ENCODE data around the gene PUS7L.

DNA sequence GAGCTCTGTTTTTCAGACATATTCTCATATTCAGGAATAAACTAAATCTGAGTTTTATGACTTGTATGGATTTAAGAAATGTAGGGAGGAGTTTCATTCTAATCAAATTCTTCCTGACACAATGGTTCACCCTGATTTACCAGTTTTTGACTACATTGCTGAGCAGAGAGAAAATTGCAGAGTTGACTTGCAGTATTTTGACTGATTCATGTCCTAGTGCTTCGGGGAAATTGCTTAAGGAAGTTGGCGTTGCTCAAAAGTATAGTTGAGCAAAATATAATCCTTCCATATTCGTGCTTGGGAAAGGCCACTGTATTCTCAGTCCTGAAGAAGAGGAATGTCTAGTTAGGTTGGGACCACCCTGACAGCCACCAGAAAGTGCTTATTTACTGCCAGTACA, 48.8 kb upstream of the PUS7L start:
- TF ChIP-seq, protein P1, sequence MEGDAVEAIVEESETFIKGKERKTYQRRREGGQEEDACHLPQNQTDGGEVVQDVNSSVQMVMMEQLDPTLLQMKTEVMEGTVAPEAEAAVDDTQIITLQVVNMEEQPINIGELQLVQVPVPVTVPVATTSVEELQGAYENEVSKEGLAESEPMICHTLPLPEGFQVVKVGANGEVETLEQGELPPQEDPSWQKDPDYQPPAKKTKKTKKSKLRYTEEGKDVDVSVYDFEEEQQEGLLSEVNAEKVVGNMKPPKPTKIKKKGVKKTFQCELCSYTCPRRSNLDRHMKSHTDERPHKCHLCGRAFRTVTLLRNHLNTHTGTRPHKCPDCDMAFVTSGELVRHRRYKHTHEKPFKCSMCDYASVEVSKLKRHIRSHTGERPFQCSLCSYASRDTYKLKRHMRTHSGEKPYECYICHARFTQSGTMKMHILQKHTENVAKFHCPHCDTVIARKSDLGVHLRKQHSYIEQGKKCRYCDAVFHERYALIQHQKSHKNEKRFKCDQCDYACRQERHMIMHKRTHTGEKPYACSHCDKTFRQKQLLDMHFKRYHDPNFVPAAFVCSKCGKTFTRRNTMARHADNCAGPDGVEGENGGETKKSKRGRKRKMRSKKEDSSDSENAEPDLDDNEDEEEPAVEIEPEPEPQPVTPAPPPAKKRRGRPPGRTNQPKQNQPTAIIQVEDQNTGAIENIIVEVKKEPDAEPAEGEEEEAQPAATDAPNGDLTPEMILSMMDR (IDR thresholded peaks at IDR 0.05; ENCODE audit: low read length): no peak
- TF ChIP-seq EZH2 (optimal IDR thresholded peaks at IDR 0.05; ENCODE audit: low read depth, low read length): no peak
- TF ChIP-seq EZH2phosphoT487 (IDR thresholded peaks at IDR 0.05; ENCODE audit: low read length): no peak
